HG03432 (cell line): ENCODE measurements around the gene MCC.
A peak's percentile ranks its signal among the peaks of the same experiment; 100 is the strongest.
"Not testable (repeated sequence)": the region's sequence is repeated elsewhere in the genome, so short reads cannot be mapped to it uniquely, and the experiment has no call there.

Experiments used
- ATAC-seq: cut with Tn5 transposase; IDR thresholded peaks from one replicate; pipeline ENCODE4 v1.9.1; 2021; ENCODE audit warnings: mild to moderate bottlenecking, moderate library complexity; ENCODE audit not compliant: unreplicated experiment

Gene MCC

GRCh38 chr5:113491022-113491421 is 2.8 kb upstream of the MCC start:
- ATAC-seq: no peak

- ATAC-seq: no peak
Measured at GRCh38 chr5:113490317-113490716, 2.1 kb upstream of the MCC start.

- peak; percentile 76 for ATAC-seq
Measured at GRCh38 chr5:113489299-113489698, 1.0 kb upstream of the MCC start.

- peak; percentile 15 for ATAC-seq
Measured at GRCh38 chr5:113488645-113489184, 462 bp upstream of the MCC start.

- ATAC-seq: no peak
Measured at GRCh38 chr5:113487416-113487780, 855 bp downstream of the MCC start.

GRCh38 chr5:113480243-113480642 is 8.0 kb downstream of the MCC start:
- no peak for ATAC-seq

GRCh38 chr5:113478691-113479090 is 9.6 kb downstream of the MCC start:
- ATAC-seq: no peak

- no peak for ATAC-seq
Measured at GRCh38 chr5:113474100-113474728, 14.0 kb downstream of the MCC start.

GRCh38 chr5:113463032-113463431 is 25.2 kb downstream of the MCC start:
- no peak for ATAC-seq

GRCh38 chr5:113457106-113457505 is 31.1 kb downstream of the MCC start:
- not testable (repeated sequence) for ATAC-seq

- ATAC-seq: no peak
Measured at GRCh38 chr5:113452941-113453340, 35.3 kb downstream of the MCC start.

- no peak for ATAC-seq
Measured at GRCh38 chr5:113451797-113452196, 36.5 kb downstream of the MCC start.

GRCh38 chr5:113450929-113451328 is 37.3 kb downstream of the MCC start:
- no peak for ATAC-seq

- no peak for ATAC-seq
Measured at GRCh38 chr5:113450462-113450861, 37.8 kb downstream of the MCC start.

GRCh38 chr5:113448252-113448651 is 40.0 kb downstream of the MCC start:
- ATAC-seq: no peak

- ATAC-seq: no peak
Measured at GRCh38 chr5:113447498-113448050, 40.7 kb downstream of the MCC start.

- no peak for ATAC-seq
Measured at GRCh38 chr5:113446358-113446927, 41.8 kb downstream of the MCC start.

- ATAC-seq: no peak
Measured at GRCh38 chr5:113437111-113437510, 51.1 kb downstream of the MCC start.

GRCh38 chr5:113435575-113435974 is 52.7 kb downstream of the MCC start:
- no peak for ATAC-seq

- ATAC-seq: no peak
Measured at GRCh38 chr5:113434889-113435288, 53.4 kb downstream of the MCC start, which contains the start of gene TSSK1B. Gene TSSK1B, minus strand, starts transcription at chr5:113434989. Its CDS starts 150 bp downstream, at chr5:113434839.

- no peak for ATAC-seq
Measured at GRCh38 chr5:113433862-113434612, 54.2 kb downstream of the MCC start.

- ATAC-seq: no peak
Measured at GRCh38 chr5:113433071-113433470, 55.2 kb downstream of the MCC start.
